OCI-LY3 (cell line): ENCODE data around the gene CAMK1D.

Experiments used
- H2AFZ ChIP-seq: fragments of 200-600, 300-600 bp; shearing (Covaris generic); 2 replicates; pipeline ENCODE4 v1.6.0; 2014; ENCODE audit warnings: antibody characterized with exemption, low read depth, low read length
- H3K27ac ChIP-seq: fragments of 200-600, 300-600 bp; sonication (generic); 2 replicates; pipeline ENCODE4 v1.5.1; 2014; ENCODE audit warnings: mild to moderate bottlenecking, low read length, moderate library complexity, mixed read lengths
- H3K27me3 ChIP-seq: fragments of 200-600, 300-600 bp; sonication (generic); 2 replicates; pipeline ENCODE4 v1.6.1; 2014; ENCODE audit warnings: low read depth, low read length, mixed read lengths
- H3K36me3 ChIP-seq: fragments of 200-600, 300-600 bp; sonication (generic); replicated peaks from 2 replicates; pipeline ENCODE3; 2014; ENCODE audit warnings: low read depth, low read length, mixed read lengths
- H3K4me1 ChIP-seq: fragments of 300-600, 200-600 bp; sonication (generic); 2 replicates; pipeline ENCODE4 v1.6.1; 2014; ENCODE audit warnings: low read length, mixed read lengths
- H3K4me2 ChIP-seq: fragments of 200-600, 300-600 bp; sonication (generic); 2 replicates; pipeline ENCODE4 v1.6.1; 2014; ENCODE audit warnings: low read length, mixed read lengths
- H3K4me3 ChIP-seq: fragments of 300-600, 200-600 bp; sonication (generic); 2 replicates; pipeline ENCODE4 v1.5.1; 2014; ENCODE audit warnings: antibody characterized with exemption, mild to moderate bottlenecking, low read length, moderate library complexity
- H3K79me2 ChIP-seq: fragments of 300-600, 200-600 bp; shearing (Covaris generic); 2 replicates; pipeline ENCODE4 v1.6.1; 2014; ENCODE audit warnings: mild to moderate bottlenecking, low read length, mixed read lengths
- H3K9ac ChIP-seq: fragments of 300-600, 200-600 bp; shearing (Covaris generic); 2 replicates; pipeline ENCODE4 v1.6.0; 2014; ENCODE audit warnings: mild to moderate bottlenecking, low read length, moderate library complexity
- H3K9me3 ChIP-seq: fragments of 200-600, 300-600 bp; shearing (Covaris generic); 2 replicates; pipeline ENCODE4 v1.6.1; 2014; ENCODE audit warnings: low read length, mixed read lengths; ENCODE audit not compliant: insufficient read depth
- H4K20me1 ChIP-seq: fragments of 200-600, 300-600 bp; sonication (generic); 2 replicates; pipeline ENCODE4 v1.6.1; 2016; ENCODE audit warnings: low read length, mixed read lengths; ENCODE audit not compliant: insufficient read depth
- EZH2phosphoT487 ChIP-seq: fragments of 200-600 bp; shearing (Covaris generic); IDR thresholded peaks from 2 replicates; pipeline ENCODE4 v1.6.1; 2018; ENCODE audit warnings: antibody characterized with exemption, mixed run types, low read depth
- TF ChIP-seq, protein P1 (sequence below): fragments of 200-600, 300-600 bp; sonication (generic); IDR thresholded peaks from 2 replicates; pipeline ENCODE4 v1.5.1; 2014; ENCODE audit warnings: antibody characterized with exemption, low read length, low read depth

Gene CAMK1D

DNA sequence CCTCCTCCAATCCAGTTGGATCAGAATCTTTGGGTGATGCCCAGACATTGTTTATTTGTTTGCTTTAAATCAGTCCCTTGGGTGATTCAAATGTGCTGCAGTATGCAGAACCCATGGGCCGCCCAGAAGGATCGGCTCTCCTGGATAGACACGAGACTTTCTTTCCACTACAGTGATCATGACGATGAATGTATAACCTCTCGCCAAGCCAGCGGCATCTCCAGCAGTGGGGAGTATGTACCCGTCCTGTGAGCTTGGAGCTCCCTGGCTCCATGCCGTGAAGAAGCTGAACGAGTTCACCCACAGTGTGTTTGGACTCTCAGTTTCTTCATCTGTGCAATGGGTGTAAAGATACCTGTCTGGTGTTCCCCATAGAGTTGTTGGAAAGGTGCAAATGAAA, 162.3 kb downstream of the CAMK1D start:
- H3K27me3 ChIP-seq: no peaks in the 10 kb centered on the region
- H3K27ac ChIP-seq: no peak overlapping the region
- H2AFZ ChIP-seq: no peak overlapping the region
- no peaks in the 10 kb centered on the region for H3K9me3 ChIP-seq
- no peak for TF ChIP-seq EZH2phosphoT487
- TF ChIP-seq, protein P1, sequence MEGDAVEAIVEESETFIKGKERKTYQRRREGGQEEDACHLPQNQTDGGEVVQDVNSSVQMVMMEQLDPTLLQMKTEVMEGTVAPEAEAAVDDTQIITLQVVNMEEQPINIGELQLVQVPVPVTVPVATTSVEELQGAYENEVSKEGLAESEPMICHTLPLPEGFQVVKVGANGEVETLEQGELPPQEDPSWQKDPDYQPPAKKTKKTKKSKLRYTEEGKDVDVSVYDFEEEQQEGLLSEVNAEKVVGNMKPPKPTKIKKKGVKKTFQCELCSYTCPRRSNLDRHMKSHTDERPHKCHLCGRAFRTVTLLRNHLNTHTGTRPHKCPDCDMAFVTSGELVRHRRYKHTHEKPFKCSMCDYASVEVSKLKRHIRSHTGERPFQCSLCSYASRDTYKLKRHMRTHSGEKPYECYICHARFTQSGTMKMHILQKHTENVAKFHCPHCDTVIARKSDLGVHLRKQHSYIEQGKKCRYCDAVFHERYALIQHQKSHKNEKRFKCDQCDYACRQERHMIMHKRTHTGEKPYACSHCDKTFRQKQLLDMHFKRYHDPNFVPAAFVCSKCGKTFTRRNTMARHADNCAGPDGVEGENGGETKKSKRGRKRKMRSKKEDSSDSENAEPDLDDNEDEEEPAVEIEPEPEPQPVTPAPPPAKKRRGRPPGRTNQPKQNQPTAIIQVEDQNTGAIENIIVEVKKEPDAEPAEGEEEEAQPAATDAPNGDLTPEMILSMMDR: no peak
- H3K4me1 ChIP-seq: no peaks in the 10 kb centered on the region
- H3K4me2 ChIP-seq: no peak overlapping the region
- H3K79me2 ChIP-seq: peaks cover 39% of the 10 kb centered on the region
- no peak overlapping the region for H3K4me3 ChIP-seq
- H4K20me1 ChIP-seq: peaks cover 70% of the 10 kb centered on the region
- no peaks in the 10 kb centered on the region for H3K36me3 ChIP-seq
- no peak overlapping the region for H3K9ac ChIP-seq

GRCh38 chr10:12512332-12513002, 163.1 kb downstream of the CAMK1D start:
- Histone ChIP-seq H3K4me3 (no peak overlapping the region), H3K9me3 (no peaks in the 10 kb centered on the region), H3K9ac (no peak overlapping the region), H3K79me2 (peaks cover 38% of the 10 kb centered on the region), H3K36me3 (no peaks in the 10 kb centered on the region), H3K4me1 (no peaks in the 10 kb centered on the region), H3K27me3 (no peaks in the 10 kb centered on the region), H2AFZ (no peak overlapping the region), H4K20me1 (peaks cover 62% of the 10 kb centered on the region), H3K27ac (no peak overlapping the region), H3K4me2 (no peak overlapping the region)
- TF ChIP-seq, protein P1: no peak
- no peak for TF ChIP-seq EZH2phosphoT487

GRCh38 chr10:12513003-12513365, 163.6 kb downstream of the CAMK1D start:
- no peaks in the 10 kb centered on the region for H3K9me3 ChIP-seq
- H3K27me3 ChIP-seq: no peaks in the 10 kb centered on the region
- H3K4me2 ChIP-seq: no peak overlapping the region
- H3K4me3 ChIP-seq: no peak overlapping the region
- H3K9ac ChIP-seq: no peak overlapping the region
- peaks cover 58% of the 10 kb centered on the region for H4K20me1 ChIP-seq
- no peak overlapping the region for H2AFZ ChIP-seq
- H3K36me3 ChIP-seq: no peaks in the 10 kb centered on the region
- H3K4me1 ChIP-seq: no peaks in the 10 kb centered on the region
- no peak overlapping the region for H3K27ac ChIP-seq
- TF ChIP-seq EZH2phosphoT487: no peak
- TF ChIP-seq, protein P1: no peak
- peaks cover 38% of the 10 kb centered on the region for H3K79me2 ChIP-seq

DNA sequence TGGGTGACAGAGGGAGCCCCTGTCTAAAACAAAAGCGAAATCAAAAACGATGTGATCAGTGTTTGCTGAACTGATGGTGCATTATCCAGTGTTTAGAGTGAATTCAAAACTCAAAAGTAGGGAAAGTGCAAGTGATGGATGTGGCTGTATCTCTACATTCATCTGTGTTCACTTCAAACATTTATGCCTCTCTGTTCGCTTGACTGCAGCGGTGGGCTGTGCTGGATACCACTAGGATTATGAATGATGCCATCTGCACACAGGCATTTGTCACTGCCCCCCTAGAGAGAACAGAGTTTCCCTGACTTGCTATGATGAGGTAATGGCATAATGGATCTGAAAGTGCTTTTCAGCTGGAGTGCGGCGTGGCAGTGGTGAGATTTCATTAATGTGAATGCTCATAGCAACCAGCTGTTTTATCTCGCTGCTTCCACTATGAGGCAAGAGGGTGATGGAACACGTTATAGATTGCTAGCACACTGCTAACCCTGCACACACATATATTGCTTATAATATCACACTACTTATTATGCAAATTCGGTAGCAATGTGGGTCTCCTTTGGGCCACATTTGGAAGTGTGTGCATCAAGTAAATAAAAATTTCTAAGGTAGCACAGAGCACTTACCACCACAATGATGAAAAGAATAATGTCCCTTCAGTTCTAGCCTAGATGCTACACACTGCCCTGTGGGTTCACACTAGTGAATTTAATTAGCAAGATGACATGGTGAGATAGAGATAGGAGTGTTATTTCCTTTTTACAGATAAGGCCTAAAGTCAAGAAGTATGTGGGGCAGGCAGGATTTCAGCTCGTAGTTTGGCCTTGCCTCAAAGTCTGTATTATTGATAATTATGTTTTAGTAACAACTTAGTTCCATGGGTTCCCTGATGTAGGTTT, 164.7 kb downstream of the CAMK1D start:
- H3K27ac ChIP-seq: no peak overlapping the region
- TF ChIP-seq, protein P1: no peak
- TF ChIP-seq EZH2phosphoT487: no peak
- H3K27me3 ChIP-seq: no peaks in the 10 kb centered on the region
- H3K4me1 ChIP-seq: no peaks in the 10 kb centered on the region
- no peaks in the 10 kb centered on the region for H3K9me3 ChIP-seq
- no peak overlapping the region for H2AFZ ChIP-seq
- H3K36me3 ChIP-seq: no peaks in the 10 kb centered on the region
- H3K4me2 ChIP-seq: no peak overlapping the region
- H3K79me2 ChIP-seq: peaks cover 37% of the 10 kb centered on the region
- H3K4me3 ChIP-seq: no peak overlapping the region
- H3K9ac ChIP-seq: no peak overlapping the region
- peaks cover 50% of the 10 kb centered on the region for H4K20me1 ChIP-seq
